G401 (cell line): ENCODE data around the gene FKBP5. TPM values are rescaled to one million over a fixed set of nuclear protein-coding genes. Genes with fewer than 3 reads are reported as not detected.
"Not testable (repeated sequence)": the region's sequence is repeated elsewhere in the genome, so short reads cannot be mapped to it uniquely, and the experiment has no call there.

Experiments
- DNase-seq: peaks from one replicate; pipeline ENCODE4 v3.0.0-alpha.2; 2015; ENCODE audit warnings: low spot score
- in situ Hi-C: cut with HindIII; loops from 2 replicates; pipeline ENCODE4 v1.10.0; 2016; ENCODE audit warnings: low sequenced_read_pairs, mixed read lengths
- total RNA-seq: library from RNA; depleted of rRNA; stranded (reverse); fragments of >200 nt; shearing (Covaris generic); gene quantifications from 2 replicates; pipeline ENCODE4 v1.2.3, GENCODE V29; 2014

Gene FKBP5
- total RNA-seq, 1 experiment from 2014 or later = 33.5 TPM

DNA sequence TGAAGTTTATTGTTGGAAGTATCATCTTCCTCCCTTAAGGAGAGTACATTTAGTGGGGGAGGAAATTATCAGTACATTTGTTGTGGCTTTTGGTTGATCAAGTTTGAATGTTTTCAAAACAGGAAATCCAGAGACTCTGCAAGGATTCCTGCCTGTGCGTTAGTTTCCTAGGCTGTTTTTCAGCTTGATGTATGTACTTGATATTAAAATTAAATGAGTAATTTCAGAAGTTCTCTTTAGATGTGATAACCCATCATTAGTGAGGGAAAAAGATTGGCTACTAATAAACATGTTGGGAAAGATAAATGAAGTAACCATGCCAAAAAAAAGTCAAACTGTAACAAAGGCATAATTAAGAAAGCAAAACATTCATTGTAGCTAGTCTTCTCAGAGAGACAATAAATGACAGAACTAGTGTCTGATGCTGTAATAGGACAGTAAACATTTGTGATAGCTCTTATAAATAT is 88.0 kb downstream of the FKBP5 start:
- in situ Hi-C loops = no loop called here
- DNase-seq = peak; percentile 7

- in situ Hi-C loops = no loop called here
- DNase-seq = no peak
Measured at GRCh38 chr6:35599761-35600658, 88.7 kb downstream of the FKBP5 start.

DNA sequence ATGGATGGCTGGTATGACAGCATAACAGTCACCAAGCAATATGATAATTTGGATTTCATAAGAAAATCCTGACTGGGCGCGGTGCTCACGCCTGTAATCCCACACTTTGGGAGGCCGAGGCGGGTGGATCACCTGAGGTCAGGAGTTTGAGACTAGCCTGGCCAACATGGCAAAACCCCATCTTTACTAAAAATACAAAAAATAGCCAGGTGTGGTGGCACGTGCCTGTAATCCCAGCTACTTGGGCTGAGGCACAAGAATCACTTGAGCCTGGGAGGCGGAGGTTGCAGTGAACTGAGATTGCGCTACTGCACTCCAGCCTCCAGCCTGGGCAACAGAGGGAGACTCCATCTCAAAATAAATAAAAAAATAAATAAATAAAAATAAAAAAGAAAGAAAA is 90.1 kb downstream of the FKBP5 start:
- DNase-seq, in situ Hi-C loops: not testable (repeated sequence)

GRCh38 chr6:35596448-35597442 is 92.0 kb downstream of the FKBP5 start:
- in situ Hi-C loops = no loop called here
- no peak for DNase-seq

- in situ Hi-C loops = no loop called here
- no peak for DNase-seq
Measured at GRCh38 chr6:35594503-35595186, 94.1 kb downstream of the FKBP5 start.

GRCh38 chr6:35592178-35592577 is 96.5 kb downstream of the FKBP5 start:
- DNase-seq = no peak
- in situ Hi-C loops = no loop called here

- in situ Hi-C loops = no loop called here
- DNase-seq = peak; percentile 20
Measured at GRCh38 chr6:35590622-35591066, 98.1 kb downstream of the FKBP5 start.

- DNase-seq = no peak
- in situ Hi-C loops = no loop called here
Measured at GRCh38 chr6:35589904-35590303, 98.8 kb downstream of the FKBP5 start.

GRCh38 chr6:35589201-35589739 is 99.4 kb downstream of the FKBP5 start:
- no peak for DNase-seq
- in situ Hi-C loops = no loop called here

- in situ Hi-C loops = no loop called here
- DNase-seq = no peak
Measured at GRCh38 chr6:35587167-35587566, 101.5 kb downstream of the FKBP5 start.

- DNase-seq = no peak
- in situ Hi-C loops = no loop called here
Measured at GRCh38 chr6:35586542-35586941, 102.2 kb downstream of the FKBP5 start.

DNA sequence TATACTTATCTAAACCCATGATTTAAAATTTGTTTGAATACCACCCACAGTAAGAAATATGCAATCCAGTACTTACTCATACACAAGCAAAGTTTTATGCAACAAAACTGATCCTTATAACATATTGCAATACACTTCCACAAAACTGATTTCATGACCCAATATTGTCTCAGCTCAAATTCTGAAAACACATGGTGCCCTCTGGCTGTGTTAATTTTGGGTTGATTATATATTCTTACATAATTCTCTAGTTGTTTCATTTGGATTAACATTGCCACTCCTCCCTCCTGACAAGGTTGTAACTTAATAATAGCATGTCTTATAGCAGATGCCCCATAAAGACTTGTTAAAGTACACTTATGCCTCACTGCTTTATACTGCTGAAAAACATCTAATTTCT is 103.1 kb downstream of the FKBP5 start:
- DNase-seq = no peak
- in situ Hi-C loops = no loop called here

GRCh38 chr6:35583893-35584688 is 104.6 kb downstream of the FKBP5 start:
- in situ Hi-C loops = no loop called here
- peak; percentile 91 for DNase-seq

DNA sequence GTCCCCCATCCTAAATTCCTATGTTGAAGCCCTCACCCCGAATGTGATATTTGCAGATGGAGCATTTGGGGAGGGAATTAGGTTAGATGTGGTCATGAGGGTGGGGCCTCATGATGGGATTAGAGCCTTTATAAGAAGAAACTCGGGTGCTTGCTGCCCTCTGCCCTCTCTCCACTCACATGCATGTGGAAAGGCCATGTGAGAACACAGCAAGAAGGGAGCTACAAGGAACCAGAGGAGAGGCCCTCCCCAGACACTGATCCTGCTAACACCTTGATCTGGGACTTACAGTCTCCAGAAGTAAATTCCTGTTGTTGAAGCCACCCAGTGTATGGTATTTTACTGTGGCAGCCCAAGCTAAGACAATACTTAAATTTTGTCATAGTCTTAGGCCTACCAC is 106.4 kb downstream of the FKBP5 start:
- no peak for DNase-seq
- in situ Hi-C loops = no loop called here

DNA sequence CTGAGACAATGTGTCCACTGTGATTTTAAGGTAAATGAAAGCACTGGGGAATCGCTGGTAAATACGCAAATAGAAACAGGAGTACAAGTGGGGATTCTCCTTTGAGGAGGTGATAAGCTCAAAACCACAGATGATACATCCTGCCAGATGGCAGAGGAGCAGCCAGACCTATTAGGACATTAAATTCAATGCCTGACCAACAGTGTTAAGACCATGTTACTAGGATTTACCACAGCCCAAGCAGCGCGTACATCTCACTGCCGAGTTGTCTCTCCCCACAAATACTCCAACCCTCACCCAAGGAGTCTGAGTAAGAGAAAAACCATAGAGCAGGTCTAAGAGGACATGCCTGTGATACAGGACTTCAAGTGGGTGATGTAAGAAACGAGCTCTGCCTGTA is 107.1 kb downstream of the FKBP5 start:
- in situ Hi-C loops = no loop called here
- DNase-seq = no peak

DNA sequence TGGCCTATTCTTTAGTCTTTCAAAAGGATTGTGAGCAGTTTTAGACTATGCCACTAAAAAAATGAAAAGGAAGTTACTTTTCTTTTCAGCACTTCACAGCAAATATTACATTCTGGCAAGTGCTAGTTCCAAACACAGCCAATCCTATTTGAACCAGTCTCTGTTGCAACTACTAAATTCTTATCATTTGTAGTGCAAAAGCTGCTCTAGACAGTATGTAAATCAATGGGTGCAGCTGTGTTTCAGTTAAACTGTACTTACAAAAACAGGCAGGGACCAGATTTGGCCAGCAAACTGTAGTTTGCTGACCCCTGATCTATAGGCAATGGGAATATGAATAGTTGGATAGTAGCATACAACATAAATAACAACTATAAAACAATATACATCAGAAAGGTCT is 107.9 kb downstream of the FKBP5 start:
- no peak for DNase-seq
- in situ Hi-C loops = no loop called here

GRCh38 chr6:35576682-35577081 is 112.0 kb downstream of the FKBP5 start:
- in situ Hi-C loops = no loop called here
- DNase-seq = no peak

GRCh38 chr6:35573495-35574110 is 115.1 kb downstream of the FKBP5 start:
- in situ Hi-C loops = no loop called here
- DNase-seq = no peak
